GM12878 (cell line): Measurements from ENCODE around the gene BEST2. TPM values are rescaled to one million over a fixed set of nuclear protein-coding genes. Genes with fewer than 3 reads are reported as not detected.

ENCODE experiments used
- BRCA1 ChIP-seq: IDR thresholded peaks from 2 replicates; pipeline ENCODE4 v1.6.1; 2011; ENCODE audit warnings: low read depth, low read length, improper control_type of control experiment
- CEBPB ChIP-seq, 2 experiments: fragments of 150-350 bp in 1 of 2; IDR thresholded peaks; 2 replicates each; pipeline ENCODE4 v1.6.1; 2012 to 2014; ENCODE audit warnings: low read depth in 2 of 2, low read length in 2 of 2, borderline replicate concordance in 1 of 2, inconsistent platforms in 1 of 2
- CHD4 ChIP-seq: fragments of 200-600 bp; sonication (generic); IDR thresholded peaks from 2 replicates; pipeline ENCODE4 v1.6.1; 2016; ENCODE audit warnings: mild to moderate bottlenecking
- CTCF ChIP-seq, 3 experiments: IDR thresholded peaks in 2 of 3; conservative IDR thresholded peaks in 1 of 3; 2 replicates each; pipeline ENCODE4 v1.5.1; 2011; ENCODE audit warnings: low read depth in 3 of 3, low read length in 3 of 3, mild to moderate bottlenecking in 3 of 3, control low read depth in 2 of 3, moderate library complexity in 2 of 3, inconsistent platforms in 1 of 3, mixed read lengths in 1 of 3; ENCODE audit not compliant: control insufficient read depth in 2 of 3, insufficient read depth in 1 of 3; ENCODE audit errors: extremely low read depth in 1 of 3
- EZH2 ChIP-seq: IDR thresholded peaks from 2 replicates; pipeline ENCODE4 v1.6.1; 2012; ENCODE audit warnings: low read depth, mild to moderate bottlenecking, control low read depth, inconsistent platforms, low read length, borderline replicate concordance; ENCODE audit not compliant: control insufficient read depth
- GABPA ChIP-seq: IDR thresholded peaks from 2 replicates; pipeline ENCODE4 v1.6.1; 2014; ENCODE audit warnings: antibody characterized with exemption, low read depth, mild to moderate bottlenecking, inconsistent platforms
- GATAD2B ChIP-seq: fragments of 450-650 bp; conservative IDR thresholded peaks from 2 replicates; pipeline ENCODE4 v1.6.1; 2017; ENCODE audit warnings: low read depth, mild to moderate bottlenecking, moderate library complexity
- HDAC2 ChIP-seq: fragments of 200-600 bp; sonication (generic); IDR thresholded peaks from 2 replicates; pipeline ENCODE4 v1.6.1; 2017
- HDAC6 ChIP-seq: fragments of 200-600 bp; sonication (generic); IDR thresholded peaks from one replicate; pipeline ENCODE4 v1.8.0; 2017; ENCODE audit warnings: antibody characterized with exemption; ENCODE audit not compliant: unreplicated experiment
- IRF4 ChIP-seq: IDR thresholded peaks from 2 replicates; pipeline ENCODE4 v1.6.1; 2011; ENCODE audit warnings: low read depth, low read length
- MTA3 ChIP-seq: IDR thresholded peaks from 2 replicates; pipeline ENCODE4 v1.6.1; 2012; ENCODE audit warnings: low read length, inconsistent platforms, borderline replicate concordance
- MYC ChIP-seq: IDR thresholded peaks from 2 replicates; pipeline ENCODE4 v1.6.1; 2011; ENCODE audit warnings: mild to moderate bottlenecking, low read length, moderate library complexity, inconsistent platforms; ENCODE audit not compliant: insufficient read depth, insufficient replicate concordance, insufficient read length, severe bottlenecking
- NFYA ChIP-seq: IDR thresholded peaks from 2 replicates; pipeline ENCODE4 v1.6.1; 2011; ENCODE audit warnings: low read depth, mild to moderate bottlenecking, low read length, improper control_type of control experiment, borderline replicate concordance
- NR2C2 ChIP-seq: IDR thresholded peaks from 2 replicates; pipeline ENCODE4 v1.6.1; 2011; ENCODE audit warnings: borderline replicate concordance, low read depth; ENCODE audit not compliant: control insufficient read depth, insufficient read length
- NRF1 ChIP-seq: conservative IDR thresholded peaks from 2 replicates; pipeline ENCODE4 v1.6.1; 2011; ENCODE audit warnings: mild to moderate bottlenecking, low read depth, low read length, improper control_type of control experiment
- PBX3 ChIP-seq: IDR thresholded peaks from 2 replicates; pipeline ENCODE4 v1.6.1; 2011; ENCODE audit warnings: mild to moderate bottlenecking, low read depth, low read length, moderate library complexity; ENCODE audit not compliant: insufficient replicate concordance
- RELA ChIP-seq: fragments of 450-650 bp; IDR thresholded peaks from 2 replicates; pipeline ENCODE4 v1.8.0; 2014; ENCODE audit warnings: borderline replicate concordance; ENCODE audit not compliant: partially characterized antibody
- SMAD1 ChIP-seq: fragments of 450-650 bp; IDR thresholded peaks from 2 replicates; pipeline ENCODE4 v1.6.1; 2018; ENCODE audit warnings: mild to moderate bottlenecking, low read depth; ENCODE audit not compliant: partially characterized antibody
- SREBF2 ChIP-seq: IDR thresholded peaks from 2 replicates; pipeline ENCODE4 v1.6.1; 2012; ENCODE audit warnings: mild to moderate bottlenecking, low read length
- SRF ChIP-seq, 2 experiments: IDR thresholded peaks; 2 replicates each; pipeline ENCODE4 v1.6.1; 2011; ENCODE audit warnings: low read depth in 2 of 2, low read length in 2 of 2, mild to moderate bottlenecking in 1 of 2, moderate library complexity in 1 of 2
- TBL1XR1 ChIP-seq: IDR thresholded peaks from 2 replicates; pipeline ENCODE4 v1.6.1; 2012; ENCODE audit warnings: low read depth, low read length, improper control_type of control experiment
- ZBTB11 ChIP-seq: fragments of 450-650 bp; formaldehyde crosslinking; IDR thresholded peaks from 2 replicates; pipeline ENCODE4 v1.5.0; 2022; ENCODE audit warnings: mild to moderate bottlenecking, missing genetic modification characterization
- ZBTB33 ChIP-seq: fragments of 450-650 bp; IDR thresholded peaks from 2 replicates; pipeline ENCODE4 v1.6.1; 2017; ENCODE audit warnings: mild to moderate bottlenecking
- polyA plus RNA-seq, 11 experiments: library from polyadenylated mRNA; depleted of rRNA in 4 of 11; unstranded in 6 of 11; stranded (reverse) in 5 of 11; fragments of >200 nt; fragmentation: Nextera tagmentation in 4 of 11; fragmentation: Illumina TruSeq in 1 of 11; extraction: Ambion mirVana in 4 of 11; extraction: Trizol in 1 of 11; gene quantifications; 1 replicate in 1 of 11; 2 replicates in 10 of 11; pipeline versions ENCODE4 v1.2.1 to v1.2.3, GENCODE V29; 2011 to 2016; ENCODE audit warnings: inconsistent platforms in 2 of 11, missing spikeins in 2 of 11, low read depth in 1 of 11
- total RNA-seq, 4 experiments: library from RNA; depleted of rRNA in 3 of 4; stranded (reverse); fragments of >200 nt in 3 of 4; fragmentation: Illumina TruSeq in 1 of 4; extraction: Trizol in 1 of 4; gene quantifications; 2 replicates each; pipeline versions ENCODE4 v1.2.1 to v1.2.3, GENCODE V29; 2013 to 2021

Gene BEST2
- total and polyA plus RNA-seq, 10 of the 15 experiments (the other 5 are each of a cell fraction or from before 2014, with no cell fraction given), result not detected

GRCh38 chr19:12784871-12785430 lies 33.4 kb downstream of the BEST2 start (continued):
- TF ChIP-seq CTCF (IDR thresholded peaks at IDR 0.05 in 2 of 3, conservative IDR thresholded peaks at IDR 0.05 in 1 of 3; ENCODE audit: control insufficient read depth in 2 of 3, extremely low read depth in 1 of 3, insufficient read depth in 1 of 3, low read depth in 3 of 3, low read length in 3 of 3), result no peak
- TF ChIP-seq ZBTB33, result 0 out of 2 replicates have a peak, but pooled peaks have one; percentile 47
- no peak for TF ChIP-seq PBX3
- no peak for TF ChIP-seq RELA
- no peak for TF ChIP-seq ZBTB11
- no peak for TF ChIP-seq MTA3
- TF ChIP-seq SREBF2, result no peak
- TF ChIP-seq NR2C2, result no peak
- no peak for TF ChIP-seq MYC
- TF ChIP-seq EZH2, result no peak
- no peak for TF ChIP-seq CEBPB (IDR thresholded peaks at IDR 0.05; ENCODE audit: borderline replicate concordance in 1 of 2, low read depth in 2 of 2, low read length in 2 of 2)
- no peak for TF ChIP-seq GATAD2B
- no peak for TF ChIP-seq TBL1XR1
- no peak for TF ChIP-seq NFYA
- no peak for TF ChIP-seq HDAC2
- TF ChIP-seq IRF4, result no peak
- TF ChIP-seq SRF (IDR thresholded peaks at IDR 0.05; ENCODE audit: low read depth in 2 of 2, low read length in 2 of 2), result no peak
- TF ChIP-seq HDAC6, result no peak
- TF ChIP-seq NRF1, result no peak
- TF ChIP-seq SMAD1, result peak; percentile 56
- TF ChIP-seq CHD4, result no peak
- TF ChIP-seq GABPA, result no peak
- no peak for TF ChIP-seq BRCA1
